ENCODE measurements around the gene NMRK1. TPM values are rescaled to one million over a fixed set of nuclear protein-coding genes. Genes with fewer than 3 reads are reported as not detected.

NMRK1 gene
- polyA plus RNA-seq, 1 of the 3 experiments (the other 2 are of a cell fraction), result 8.4 TPM

GRCh38 chr9:75083188-75083970, 4.6 kb downstream of the NMRK1 start:
- no peak for TF ChIP-seq MAX (IDR thresholded peaks at IDR 0.05; ENCODE audit: low read depth)
- TF ChIP-seq RCOR1 (IDR thresholded peaks at IDR 0.05; ENCODE audit: low read length), result no peak
- TF ChIP-seq JUND (IDR thresholded peaks at IDR 0.05), result no peak
- no peak for TF ChIP-seq TAF1 (IDR thresholded peaks at IDR 0.05; ENCODE audit: borderline replicate concordance, low read depth, low read length)
- no peak for TF ChIP-seq NRF1 (IDR thresholded peaks at IDR 0.05; ENCODE audit: low read depth, low read length)
- TF ChIP-seq NFIC (IDR thresholded peaks at IDR 0.05; ENCODE audit: borderline replicate concordance), result no peak
- no peak for TF ChIP-seq FOXM1 (IDR thresholded peaks at IDR 0.05; ENCODE audit: low read depth)
- TF ChIP-seq YY1 (IDR thresholded peaks at IDR 0.05; ENCODE audit: low read depth), result no peak
- TF ChIP-seq MEF2A (IDR thresholded peaks at IDR 0.05; ENCODE audit: borderline replicate concordance, low read depth), result no peak
- no peak for TF ChIP-seq USF2 (IDR thresholded peaks at IDR 0.05; ENCODE audit: borderline replicate concordance, low read depth, low read length)
- TF ChIP-seq CHD2 (IDR thresholded peaks at IDR 0.05; ENCODE audit: low read length, partially characterized antibody), result no peak
- TF ChIP-seq ELF1 (IDR thresholded peaks at IDR 0.05), result no peak
- no peak for TF ChIP-seq SIN3A (IDR thresholded peaks at IDR 0.05; ENCODE audit: borderline replicate concordance, low read depth, low read length)
- no peak for TF ChIP-seq GABPA (IDR thresholded peaks at IDR 0.05; ENCODE audit: low read depth)
- no peak for TF ChIP-seq ZBTB33 (IDR thresholded peaks at IDR 0.05; ENCODE audit: borderline replicate concordance, low read depth)
- no peak for TF ChIP-seq EP300 (IDR thresholded peaks at IDR 0.05; ENCODE audit: borderline replicate concordance in 1 of 2, low read depth in 1 of 2, low read length in 1 of 2)
- no peak for TF ChIP-seq USF1 (IDR thresholded peaks at IDR 0.05; ENCODE audit: borderline replicate concordance, low read depth)
- no peak for TF ChIP-seq TCF12 (IDR thresholded peaks at IDR 0.05)
- no peaks in the 10 kb centered on the region for H3K27me3 ChIP-seq (ENCODE audit: insufficient read depth)
- H2AFZ ChIP-seq (ENCODE audit: low read depth), result no peak overlapping the region
- H3K36me3 ChIP-seq (replicated peaks in 1 of 2; ENCODE audit: control insufficient read depth in 1 of 2, insufficient read depth in 2 of 2, low read length in 1 of 2), result no peaks in the 10 kb centered on the region
- H3K79me2 ChIP-seq (ENCODE audit: insufficient read depth), result no peaks in the 10 kb centered on the region
- H3F3A ChIP-seq (replicated peaks; ENCODE audit: insufficient read depth), result no peaks in the 10 kb centered on the region
- ChIA-PET POLR2A (no interaction called here), CTCF (interaction anchor here (1.4 to 5.1 kb wide), 3 partner anchors 52 to 310 kb away, joined by 3 to 27 read pairs (median 6); partner anchors contain the start of gene C9orf40)
- no peaks in the 10 kb centered on the region for H3K9me2 ChIP-seq
- no peak overlapping the region for H3K4me2 ChIP-seq
- no peak for DNase-seq
- no peak overlapping the region for H3K27ac ChIP-seq (ENCODE audit: low read depth in 2 of 2, low read length in 1 of 2)
- peaks cover 4 to 6% of the 10 kb centered on the region in 2 experiments; a peak in 2 of 4 replicates for H3K4me1 ChIP-seq (ENCODE audit: control insufficient read depth in 1 of 2, insufficient read depth in 2 of 2, low read depth in 1 of 2, low read length in 1 of 2)
- H3K9ac ChIP-seq, result no peak overlapping the region
- H3K9me3 ChIP-seq, result no peaks in the 10 kb centered on the region
- WGBS (ENCODE audit: low lambda C conversion rate), result 54% methylated on average over 12 of the region's 12 CpGs
- no peak overlapping the region for H3K4me3 ChIP-seq (ENCODE audit: low read depth in 2 of 2, low read length in 1 of 2)
- no peaks in the 10 kb centered on the region for H4K20me1 ChIP-seq (ENCODE audit: insufficient read depth)
